HEK293T (cell line): Measurements from ENCODE around the gene THSD4.

ENCODE experiments used
- ARNT ChIP-seq: fragments of 450-650 bp; IDR thresholded peaks from 2 replicates; pipeline ENCODE4 v1.6.1; 2017; ENCODE audit warnings: mild to moderate bottlenecking
- BHLHE40 ChIP-seq: fragments of 450-650 bp; IDR thresholded peaks from 2 replicates; pipeline ENCODE4 v1.6.1; 2016; ENCODE audit warnings: mild to moderate bottlenecking, moderate library complexity, borderline replicate concordance
- CTBP1 ChIP-seq: fragments of 450-650 bp; IDR thresholded peaks from 2 replicates; pipeline ENCODE4 v1.6.1; 2016; ENCODE audit warnings: borderline replicate concordance
- FOXA1 ChIP-seq: fragments of 450-650 bp; IDR thresholded peaks from 2 replicates; pipeline ENCODE4 v1.6.1; 2016; ENCODE audit warnings: mild to moderate bottlenecking
- FOXK2 ChIP-seq: fragments of 450-650 bp; IDR thresholded peaks from 2 replicates; pipeline ENCODE4 v1.6.1; 2016; ENCODE audit warnings: mild to moderate bottlenecking
- LEF1 ChIP-seq: fragments of 450-650 bp; IDR thresholded peaks from 2 replicates; pipeline ENCODE4 v1.6.1; 2017; ENCODE audit warnings: mild to moderate bottlenecking, borderline replicate concordance
- SP1 ChIP-seq: fragments of 450-650 bp; IDR thresholded peaks from 2 replicates; pipeline ENCODE4 v1.6.1; 2017
- SUZ12 ChIP-seq: fragments of 450-650 bp; IDR thresholded peaks from 2 replicates; pipeline ENCODE4 v1.6.1; 2016; ENCODE audit warnings: mild to moderate bottlenecking
- ZNF384 ChIP-seq: fragments of 450-650 bp; IDR thresholded peaks from 2 replicates; pipeline ENCODE4 v1.6.1; 2016

DNA sequence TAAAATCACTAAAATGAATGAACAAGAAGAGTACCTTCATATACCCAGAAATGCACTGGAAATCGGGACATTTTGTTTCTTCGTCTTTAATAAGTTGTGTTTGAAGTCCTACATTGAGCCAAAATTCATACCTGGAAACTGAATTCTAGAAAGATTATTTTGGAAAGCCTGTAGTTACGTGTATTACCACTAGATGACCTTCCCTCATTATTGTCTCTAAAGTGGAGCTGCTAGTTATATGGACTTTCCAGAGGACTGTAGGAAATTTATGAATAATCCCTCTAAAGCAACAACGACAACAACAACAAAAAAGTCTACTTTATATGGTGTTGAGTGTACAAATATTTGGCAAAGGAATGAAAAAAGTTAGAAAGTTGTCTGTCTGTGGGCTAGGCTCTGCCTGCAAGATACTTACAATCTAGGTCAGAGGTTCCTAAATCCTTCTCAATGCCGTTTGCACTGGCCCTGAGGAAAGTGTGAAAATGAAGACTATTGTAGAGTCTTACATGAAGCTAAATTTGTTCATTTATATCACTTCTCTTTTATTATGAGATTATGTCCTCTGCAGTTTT, 460.3 kb downstream of the THSD4 start:
- no peak for TF ChIP-seq CTBP1
- no peak for TF ChIP-seq SP1
- TF ChIP-seq SUZ12: no peak
- TF ChIP-seq ARNT: no peak
- no peak for TF ChIP-seq LEF1
- no peak for TF ChIP-seq FOXK2
- TF ChIP-seq FOXA1: no peak
- TF ChIP-seq ZNF384: no peak
- no peak for TF ChIP-seq BHLHE40
